Measurements from ENCODE around the gene CIPC.
A peak's percentile ranks its signal among the peaks of the same experiment; 100 is the strongest.

The CIPC gene

GRCh38 chr14:77126461-77126990 lies 28.5 kb downstream of the CIPC start:
- no peak for DNase-seq (ENCODE audit: low read depth)

GRCh38 chr14:77128414-77128891 lies 30.4 kb downstream of the CIPC start:
- DNase-seq (ENCODE audit: low read depth): no peak

GRCh38 chr14:77130386-77130785 lies 32.3 kb downstream of the CIPC start:
- DNase-seq (ENCODE audit: low read depth): no peak

GRCh38 chr14:77131206-77131605 lies 33.1 kb downstream of the CIPC start:
- no peak for DNase-seq (ENCODE audit: low read depth)

GRCh38 chr14:77131871-77132486 lies 33.9 kb downstream of the CIPC start:
- no peak for DNase-seq (ENCODE audit: low read depth)

GRCh38 chr14:77133720-77134338 lies 35.8 kb downstream of the CIPC start:
- peak; percentile 4 for DNase-seq (ENCODE audit: low read depth)

- no peak for DNase-seq (ENCODE audit: low read depth)
These were observed 41.0 kb downstream of the CIPC start for GRCh38 chr14:77139022-77139421.

GRCh38 chr14:77139540-77140358 lies 41.7 kb downstream of the CIPC start:
- no peak for DNase-seq (ENCODE audit: low read depth)

GRCh38 chr14:77140359-77141213 lies 42.5 kb downstream of the CIPC start:
- no peak for DNase-seq (ENCODE audit: low read depth)

GRCh38 chr14:77141214-77142004 lies 43.4 kb downstream of the CIPC start, which contains the start of gene ZDHHC22:
ZDHHC22 (minus strand) TSS chr14:77141791; CDS start chr14:77139738, 2,053 bp downstream.
- no peak for DNase-seq (ENCODE audit: low read depth)

- DNase-seq (ENCODE audit: low read depth): no peak
These were observed 44.1 kb downstream of the CIPC start for GRCh38 chr14:77142005-77142800.

GRCh38 chr14:77143071-77143470 lies 45.0 kb downstream of the CIPC start:
- no peak for DNase-seq (ENCODE audit: low read depth)

- DNase-seq (ENCODE audit: low read depth): no peak
These were observed 46.5 kb downstream of the CIPC start for GRCh38 chr14:77144412-77145115.

GRCh38 chr14:77145975-77146740 lies 48.1 kb downstream of the CIPC start:
- DNase-seq (ENCODE audit: low read depth): no peak

GRCh38 chr14:77148510-77149231 lies 50.6 kb downstream of the CIPC start:
- no peak for DNase-seq (ENCODE audit: low read depth)

GRCh38 chr14:77151245-77151644 lies 53.2 kb downstream of the CIPC start:
- no peak for DNase-seq (ENCODE audit: low read depth)

- DNase-seq (ENCODE audit: low read depth): peak; percentile 3
These were observed 54.0 kb downstream of the CIPC start for GRCh38 chr14:77151918-77152588.
